Prostate gland (tissue), 2 donors: ENCODE results near the gene SYCE1.
A peak's percentile ranks its signal among the peaks of the same experiment; 100 is the strongest.

Source experiments
- POLR2A ChIP-seq: fragments of 450-650 bp; IDR thresholded peaks from one replicate; pipeline ENCODE4 v1.6.1; 2016; ENCODE audit warnings: antibody characterized with exemption, mild to moderate bottlenecking
- TF ChIP-seq, protein P1 (sequence below), 4 experiments: fragments of 200-600 bp in 2 of 4; fragments of 450-650 bp in 2 of 4; sonication (generic) in 2 of 4; IDR thresholded peaks; 1 replicate in 3 of 4; 2 replicates in 1 of 4; pipeline ENCODE4 v1.5.1; 2016 to 2019; ENCODE audit warnings: antibody characterized with exemption in 4 of 4, mild to moderate bottlenecking in 2 of 4, moderate library complexity in 2 of 4

DNA sequence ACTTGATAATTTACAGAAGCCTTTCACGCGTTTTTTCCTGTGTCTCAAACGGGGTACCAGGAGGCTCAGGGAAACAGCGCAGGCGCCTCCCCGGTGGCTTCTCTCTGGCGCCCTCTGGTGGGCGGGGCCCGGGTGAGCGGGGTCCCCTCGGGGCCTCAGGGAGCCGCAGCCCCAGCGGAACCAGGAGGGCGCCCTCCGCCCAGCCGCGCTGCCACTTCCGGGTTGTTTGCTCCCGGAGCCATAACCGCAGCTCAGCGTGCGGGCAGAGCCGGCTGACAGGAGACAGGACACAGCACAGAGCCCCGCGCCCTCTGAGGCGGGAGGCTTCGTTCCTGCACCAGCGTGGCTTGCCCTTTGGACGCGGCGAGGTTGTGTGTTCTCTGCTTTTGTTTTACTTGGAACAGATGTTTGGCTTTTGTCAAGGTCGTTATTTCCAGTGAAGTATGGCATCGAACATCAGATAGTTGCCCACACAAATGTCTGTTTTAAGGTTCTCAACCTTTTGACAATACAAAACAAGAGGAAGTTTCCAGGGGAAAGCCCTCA, 45.1 kb downstream of the SYCE1 start:
- TF ChIP-seq, protein P1, sequence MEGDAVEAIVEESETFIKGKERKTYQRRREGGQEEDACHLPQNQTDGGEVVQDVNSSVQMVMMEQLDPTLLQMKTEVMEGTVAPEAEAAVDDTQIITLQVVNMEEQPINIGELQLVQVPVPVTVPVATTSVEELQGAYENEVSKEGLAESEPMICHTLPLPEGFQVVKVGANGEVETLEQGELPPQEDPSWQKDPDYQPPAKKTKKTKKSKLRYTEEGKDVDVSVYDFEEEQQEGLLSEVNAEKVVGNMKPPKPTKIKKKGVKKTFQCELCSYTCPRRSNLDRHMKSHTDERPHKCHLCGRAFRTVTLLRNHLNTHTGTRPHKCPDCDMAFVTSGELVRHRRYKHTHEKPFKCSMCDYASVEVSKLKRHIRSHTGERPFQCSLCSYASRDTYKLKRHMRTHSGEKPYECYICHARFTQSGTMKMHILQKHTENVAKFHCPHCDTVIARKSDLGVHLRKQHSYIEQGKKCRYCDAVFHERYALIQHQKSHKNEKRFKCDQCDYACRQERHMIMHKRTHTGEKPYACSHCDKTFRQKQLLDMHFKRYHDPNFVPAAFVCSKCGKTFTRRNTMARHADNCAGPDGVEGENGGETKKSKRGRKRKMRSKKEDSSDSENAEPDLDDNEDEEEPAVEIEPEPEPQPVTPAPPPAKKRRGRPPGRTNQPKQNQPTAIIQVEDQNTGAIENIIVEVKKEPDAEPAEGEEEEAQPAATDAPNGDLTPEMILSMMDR (IDR thresholded peaks at IDR 0.05) = peak; percentile 46 to 80 (median 67)
- TF ChIP-seq POLR2A = no peak
